GM19463 (cell line): ENCODE data around the gene HUS1B.

Experiments used
- ATAC-seq: cut with Tn5 transposase; IDR thresholded peaks from one replicate; pipeline ENCODE4 v1.9.1; 2021; ENCODE audit warnings: mild to moderate bottlenecking, moderate library complexity; ENCODE audit not compliant: unreplicated experiment

Gene HUS1B

GRCh38 chr6:624979-625378, 31.9 kb downstream of the HUS1B start:
- ATAC-seq: no peak

GRCh38 chr6:622462-622861, 34.4 kb downstream of the HUS1B start:
- no peak for ATAC-seq

GRCh38 chr6:621931-622330, 35.0 kb downstream of the HUS1B start:
- no peak for ATAC-seq

- ATAC-seq: no peak
These were observed 36.0 kb downstream of the HUS1B start for GRCh38 chr6:620950-621349.

- no peak for ATAC-seq
These were observed 36.7 kb downstream of the HUS1B start for GRCh38 chr6:620166-620565.

- ATAC-seq: no peak
These were observed 39.3 kb downstream of the HUS1B start for GRCh38 chr6:617456-618100.

- no peak for ATAC-seq
These were observed 42.9 kb downstream of the HUS1B start for GRCh38 chr6:613981-614380.

- ATAC-seq: no peak
These were observed 45.0 kb downstream of the HUS1B start for GRCh38 chr6:611928-612327.

- no peak for ATAC-seq
These were observed 46.0 kb downstream of the HUS1B start for GRCh38 chr6:610882-611281.

- ATAC-seq: no peak
These were observed 47.0 kb downstream of the HUS1B start for GRCh38 chr6:609905-610304.

GRCh38 chr6:606829-607379, 50.0 kb downstream of the HUS1B start:
- no peak for ATAC-seq
